Measurements from ENCODE around the gene CHI3L2.

CHI3L2 gene

GRCh38 chr1:111227434-111227833 is at the start of gene CHI3L2:
TSS of gene CHI3L2 (plus strand) at chr1:111227713. CDS start at chr1:111227730, 17 bp downstream.
- DNase-seq: no peak

DNA sequence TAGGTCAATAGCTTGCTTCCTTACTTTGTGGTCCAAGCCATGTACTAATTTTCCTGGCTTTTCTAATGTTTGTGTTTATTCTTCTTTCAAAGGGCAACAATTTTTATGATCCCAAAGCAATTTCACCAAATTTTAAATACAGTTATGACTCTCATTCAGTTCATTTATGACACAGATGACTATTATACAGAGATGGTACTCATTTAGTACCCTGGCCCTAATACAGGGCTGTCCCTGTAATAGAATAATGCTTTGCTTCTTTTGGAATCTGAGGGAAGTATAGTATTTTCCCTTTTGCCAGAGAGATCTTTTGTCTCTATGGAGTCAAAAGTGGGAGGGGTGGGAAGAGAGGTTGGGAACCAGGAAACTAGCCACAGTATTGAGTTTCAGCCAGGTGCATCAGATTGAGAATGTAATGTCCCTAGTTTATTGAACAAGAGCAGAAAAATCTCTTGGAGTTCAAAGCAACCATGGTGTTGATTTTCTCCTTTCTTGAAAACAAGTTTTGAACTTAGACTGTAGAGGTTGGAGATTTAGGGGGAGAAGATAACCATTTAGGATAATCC is 47.5 kb upstream of the CHI3L2 start:
- DNase-seq: no peak

- DNase-seq: no peak
These were observed 45.5 kb upstream of the CHI3L2 start for GRCh38 chr1:111182052-111182451.

DNA sequence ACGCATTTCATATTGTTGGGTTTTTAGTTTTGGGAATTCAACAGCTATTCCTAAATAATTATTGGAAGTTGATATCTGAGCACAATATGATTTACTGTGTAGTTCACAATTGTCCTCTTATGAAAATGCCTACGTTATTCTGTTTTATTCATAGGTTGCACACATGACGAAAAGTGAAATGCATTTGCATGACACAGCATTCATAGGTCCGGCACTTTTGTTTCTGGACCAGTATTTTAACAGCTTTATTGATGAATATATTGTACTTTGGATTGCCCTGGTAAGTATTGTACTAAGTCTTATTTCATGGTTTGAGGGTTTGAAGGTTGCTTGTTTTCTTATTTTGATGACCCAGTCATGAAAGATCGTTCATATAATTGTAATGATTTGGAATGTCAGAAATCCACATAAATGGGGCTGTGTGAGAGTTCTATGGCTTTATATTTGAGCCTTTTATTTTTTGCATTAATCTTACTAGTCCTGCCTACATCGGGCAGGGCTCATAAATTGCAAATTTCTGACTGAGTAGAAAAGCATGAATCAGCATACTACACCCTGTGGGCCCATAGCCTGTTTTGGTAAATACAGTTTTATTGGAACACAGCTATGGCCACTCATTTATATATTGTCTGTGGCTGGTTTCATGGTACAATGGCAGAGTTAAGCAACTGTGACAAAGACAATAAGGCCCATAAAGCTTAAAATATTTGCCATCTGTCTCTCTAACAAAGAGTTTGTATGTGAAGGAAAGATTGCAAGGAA is 44.0 kb upstream of the CHI3L2 start:
- DNase-seq: no peak

- DNase-seq: no peak
These were observed 42.9 kb upstream of the CHI3L2 start for GRCh38 chr1:111184663-111185062.

GRCh38 chr1:111190931-111191451 is 36.5 kb upstream of the CHI3L2 start:
- DNase-seq: no peak

DNA sequence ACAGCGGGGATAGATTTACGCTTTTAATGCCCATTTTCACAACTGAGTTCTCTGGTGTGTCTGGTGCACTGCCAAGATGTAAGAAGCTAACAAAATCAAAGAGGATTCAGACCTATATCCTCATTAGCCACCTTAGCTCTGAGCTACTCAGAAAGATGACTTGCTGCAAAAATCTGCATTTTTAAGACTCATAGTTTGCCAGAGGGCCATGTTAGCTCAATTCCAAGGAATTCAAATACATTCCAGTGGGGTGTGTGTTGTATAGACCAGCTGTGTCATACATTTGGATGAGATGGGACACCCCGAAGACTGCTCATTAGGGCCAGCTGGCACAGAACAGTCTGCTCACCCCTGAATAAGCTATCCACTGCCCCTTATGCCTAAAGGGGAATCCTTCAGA is 36.0 kb upstream of the CHI3L2 start:
- DNase-seq: no peak

GRCh38 chr1:111192074-111192473 is 35.4 kb upstream of the CHI3L2 start:
- DNase-seq: no peak

DNA sequence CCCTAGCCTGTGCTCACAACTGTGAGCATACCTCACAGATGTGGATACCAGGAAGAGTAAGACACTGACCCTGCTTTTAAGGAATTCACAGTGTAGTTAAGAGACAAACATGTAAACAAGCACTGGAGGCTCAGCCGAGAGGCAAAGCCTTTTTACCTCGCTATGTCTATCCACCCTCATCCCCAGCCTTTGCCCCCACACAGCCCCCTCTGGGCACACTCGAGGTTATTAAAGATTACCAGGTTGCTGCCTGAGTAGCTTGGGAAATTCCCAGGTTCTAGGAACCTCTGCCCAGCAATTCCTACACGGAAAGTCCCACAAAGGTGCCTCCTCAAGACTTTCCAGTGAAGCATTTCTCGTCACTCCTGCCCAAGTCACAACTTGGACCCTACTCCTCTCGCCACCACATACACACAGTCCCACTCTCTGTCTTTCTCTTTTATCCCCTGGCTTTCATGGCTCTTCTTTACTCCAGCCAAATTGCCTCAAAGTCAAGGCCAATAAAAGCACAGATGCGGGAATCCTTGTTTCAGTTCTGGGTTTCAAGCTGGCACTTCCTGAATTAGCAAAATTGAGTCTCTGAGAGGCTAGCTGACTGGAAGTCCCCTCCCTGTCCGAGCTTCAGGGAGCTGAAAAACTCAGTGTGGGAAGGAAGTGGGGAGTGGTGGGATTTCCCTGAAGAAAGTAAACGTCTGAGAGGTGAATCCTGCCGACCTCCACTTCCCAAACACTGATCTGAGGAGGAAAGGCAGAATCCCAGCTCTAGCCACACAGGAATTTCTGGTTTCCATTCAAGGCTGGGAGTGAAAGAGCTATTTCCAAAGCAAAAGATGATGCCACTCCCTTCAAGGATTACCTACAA is 34.6 kb upstream of the CHI3L2 start:
- no peak for DNase-seq

DNA sequence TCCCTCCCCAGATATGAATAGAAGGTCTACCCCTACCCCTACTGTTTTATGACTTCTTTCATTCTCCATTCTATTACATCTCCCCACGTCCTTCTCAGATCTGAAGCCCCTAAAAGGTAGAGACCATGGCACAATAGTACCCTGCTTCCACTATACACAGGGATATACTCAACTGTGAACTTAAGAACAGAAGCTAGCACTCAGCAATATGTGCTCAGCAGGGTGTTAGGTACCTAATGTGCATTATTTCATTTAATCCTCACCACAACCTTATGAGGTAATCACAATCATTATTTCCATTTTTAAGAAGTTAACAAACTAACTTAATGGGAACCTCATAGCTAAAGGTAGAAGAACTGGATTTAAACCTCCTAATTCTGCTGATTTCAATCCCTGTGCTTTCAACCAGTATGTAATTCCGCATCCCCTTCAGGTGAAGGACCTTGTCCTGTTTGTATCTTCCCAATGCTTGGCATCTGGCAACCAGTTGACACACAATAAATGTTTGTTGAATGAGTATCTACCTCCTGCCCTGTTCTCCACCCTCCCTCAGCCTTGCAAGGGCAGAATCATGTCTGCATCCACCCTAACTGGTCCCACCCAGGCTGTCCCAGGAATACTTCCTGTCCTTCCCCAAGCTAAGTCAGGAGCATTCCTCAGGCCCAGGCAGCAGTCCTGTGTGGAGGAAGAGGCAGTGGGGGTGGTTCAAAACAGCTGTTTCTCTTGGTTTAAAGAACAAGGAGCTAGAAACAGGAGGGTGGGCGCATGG is 33.6 kb upstream of the CHI3L2 start:
- DNase-seq: no peak

- no peak for DNase-seq
These were observed 32.4 kb upstream of the CHI3L2 start for GRCh38 chr1:111195002-111195684.

DNA sequence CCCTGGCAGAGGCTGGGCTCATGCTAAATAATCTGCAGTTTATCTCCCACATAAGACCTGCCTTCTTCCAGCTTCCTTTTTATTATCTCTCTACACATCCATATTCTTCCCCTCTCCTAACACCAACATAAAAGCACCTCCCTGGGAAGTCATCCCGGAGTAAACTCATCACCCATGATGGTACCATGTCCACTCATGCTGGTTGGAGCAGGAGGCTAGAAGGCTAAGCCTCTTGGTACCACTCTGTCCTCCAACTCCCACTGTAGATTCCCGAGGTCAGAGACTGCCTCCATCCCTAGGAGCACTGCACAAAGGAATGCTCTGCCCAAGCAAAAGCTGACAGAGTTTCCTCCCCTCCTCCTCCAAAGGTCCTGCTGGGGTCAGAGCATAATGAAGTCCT is 31.3 kb upstream of the CHI3L2 start:
- DNase-seq: no peak

DNA sequence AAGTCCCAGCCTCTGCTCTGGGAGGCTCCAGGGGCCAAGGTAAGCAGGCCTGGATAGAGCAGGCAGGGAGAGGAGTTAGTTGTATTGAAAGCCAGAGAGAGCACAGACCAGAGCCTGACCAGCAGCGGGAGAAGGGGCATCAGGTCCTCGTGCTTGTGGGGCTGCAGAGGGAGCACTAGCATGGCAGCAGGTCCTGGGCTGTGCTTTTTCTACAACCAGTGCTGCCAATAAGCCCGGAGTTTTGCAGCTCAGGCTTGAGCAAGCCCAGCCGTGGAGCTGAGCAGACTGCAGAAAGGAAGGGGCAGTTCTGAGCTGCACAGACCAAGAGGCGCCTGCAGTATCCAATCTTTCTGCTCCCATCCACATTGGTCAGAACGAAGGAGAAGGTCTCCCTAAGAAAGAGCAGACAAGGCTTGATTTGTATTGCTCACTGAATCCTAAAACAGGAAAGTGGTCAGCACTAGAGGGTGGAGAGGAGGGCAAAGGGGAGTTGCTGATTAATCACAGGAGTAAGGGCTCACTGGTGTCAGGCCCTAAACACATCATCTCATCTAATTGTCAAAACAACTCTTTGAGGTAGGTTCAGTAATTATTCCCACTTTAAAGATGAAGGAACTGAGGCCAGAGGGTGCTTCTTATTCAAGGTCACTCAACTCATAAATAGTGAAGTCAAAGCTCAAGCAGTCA is 29.8 kb upstream of the CHI3L2 start:
- peak; percentile 65 to 72 for DNase-seq

DNA sequence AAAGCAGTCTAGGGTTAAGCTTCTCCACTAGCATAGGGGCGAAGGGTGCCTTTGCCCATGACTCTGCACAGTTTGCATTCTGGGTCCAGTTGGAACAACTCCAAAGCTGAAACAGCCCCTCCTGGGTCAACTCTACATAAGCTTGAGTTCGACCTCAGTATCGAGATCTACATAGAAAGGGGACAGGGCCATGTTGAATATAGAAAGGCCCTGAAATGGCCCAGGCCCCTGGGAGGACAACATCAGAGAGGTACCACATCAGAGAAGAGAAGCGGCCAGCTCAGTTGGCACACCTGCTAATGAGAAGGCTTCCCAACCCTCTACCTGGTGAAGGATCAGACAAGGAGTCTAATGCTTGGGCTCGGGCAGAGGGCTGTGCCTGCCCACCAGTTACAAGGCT is 28.7 kb upstream of the CHI3L2 start:
- DNase-seq: no peak

DNA sequence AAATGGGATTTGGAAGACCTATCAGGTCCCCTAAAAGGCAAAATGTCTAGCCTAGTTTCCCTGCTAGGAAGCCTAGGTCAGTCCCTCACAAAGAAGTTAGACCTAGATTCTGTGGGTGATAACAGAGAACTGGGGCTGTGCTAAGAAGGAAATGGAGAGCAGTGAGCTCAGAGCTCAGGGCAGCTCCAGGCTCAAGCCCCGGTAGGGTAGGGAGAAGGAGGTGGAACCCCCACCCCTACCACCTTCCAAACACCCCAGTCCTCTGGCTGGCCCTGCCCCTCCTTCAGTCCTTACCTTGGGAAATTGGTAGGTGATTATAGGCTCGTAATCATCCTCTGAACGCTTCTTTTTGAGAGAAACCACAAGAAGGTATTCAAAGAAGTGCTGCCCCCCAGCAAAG is 28.2 kb upstream of the CHI3L2 start:
- no peak for DNase-seq

DNA sequence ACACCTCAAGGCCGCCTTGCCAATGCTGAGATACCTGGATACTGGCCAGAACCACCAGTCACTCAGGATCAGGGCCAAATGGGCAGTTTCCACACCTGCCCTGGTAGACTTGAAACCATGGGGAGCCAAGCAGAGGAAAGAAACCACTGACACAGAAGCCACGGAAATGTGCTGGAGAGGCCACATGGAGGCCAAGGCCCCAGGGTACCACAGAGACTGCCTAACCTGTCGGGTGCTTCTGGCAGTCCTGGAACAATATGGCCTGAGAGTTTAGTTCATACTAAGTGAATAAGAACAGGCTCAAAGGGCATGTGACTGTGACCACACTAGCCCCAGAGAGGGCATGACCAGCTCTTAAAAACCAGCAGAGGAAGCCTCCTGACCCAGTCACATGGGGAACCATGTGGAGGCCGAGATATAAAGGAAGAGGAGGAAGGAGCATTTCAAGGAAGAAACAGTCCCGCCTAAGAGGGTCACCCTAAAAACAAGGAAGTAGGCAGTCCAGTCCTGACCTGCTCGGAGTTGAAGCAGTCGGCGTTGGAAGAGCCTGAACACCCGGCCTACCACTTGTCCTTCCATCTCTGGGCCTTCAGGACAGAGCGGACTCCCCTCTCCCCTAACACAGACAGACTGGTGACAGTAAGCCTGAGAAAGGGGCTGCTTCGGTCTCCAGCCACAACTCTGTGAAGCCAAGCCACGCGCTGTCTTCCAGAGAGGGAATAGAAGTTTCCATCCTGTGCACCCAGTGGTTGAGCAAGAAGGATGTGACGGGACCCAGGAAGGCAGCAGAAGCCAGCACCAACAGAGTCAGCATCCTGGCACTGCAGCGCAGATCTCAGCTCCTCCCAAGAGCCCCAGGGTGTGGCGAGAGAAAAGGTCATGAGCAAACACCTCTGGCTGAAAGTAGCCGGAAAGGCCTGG is 27.4 kb upstream of the CHI3L2 start, which contains the start of gene DENND2D:
Gene DENND2D, minus strand, starts transcription at position 766 of the 921 bp plus-strand sequence. Its CDS starts 187 bp downstream, at position 579.
- DNase-seq: peak; percentile 46 to 49

GRCh38 chr1:111200802-111201161 is 26.7 kb upstream of the CHI3L2 start:
- no peak for DNase-seq

GRCh38 chr1:111201275-111202090 is 26.0 kb upstream of the CHI3L2 start:
- DNase-seq: no peak

DNA sequence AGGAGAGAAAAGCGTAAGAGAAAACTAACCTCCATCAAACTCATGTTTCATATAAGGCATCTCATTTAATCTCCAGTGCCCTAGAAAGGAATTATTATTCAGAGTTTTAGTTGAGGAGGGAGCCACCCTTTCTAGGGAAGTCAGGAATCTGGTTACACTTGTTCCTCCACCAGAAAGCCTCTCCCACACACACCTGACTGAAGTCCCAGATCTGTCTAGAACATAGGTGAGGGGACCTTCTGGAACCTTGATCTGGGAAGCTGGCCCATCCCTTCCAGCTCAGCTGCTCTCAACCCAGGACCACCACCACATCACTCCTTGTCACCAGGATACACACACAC is 25.2 kb upstream of the CHI3L2 start:
- DNase-seq: no peak

Data from activated CD4-positive, alpha-beta T cell treated with anti-CD3 and anti-CD28 coated beads, Interleukin-2, amount 50 U/mL, for 4 hours (primary cell).